HCT116 (cell line): Measurements from ENCODE around the gene PGA4. TPM values are rescaled to one million over a fixed set of nuclear protein-coding genes. Genes with fewer than 3 reads are reported as not detected.
"Not testable (repeated sequence)": the region's sequence is repeated elsewhere in the genome, so short reads cannot be mapped to it uniquely, and the experiment has no call there.

Experiments
- ATAC-seq: fragments of 200-7000 bp; cut with Tn5 transposase; 2 replicates; pipeline ENCODE4 v1.9.1; 2020; ENCODE audit warnings: mild to moderate bottlenecking, moderate library complexity
- BruUV-seq: library from RNA; stranded (reverse); fragments of 400-500 nt; replicated peaks from 2 replicates; lab custom pipeline; 2021; lab: Mats Ljungman, UMichigan
- CTCF ChIA-PET: fragments of 300-600 bp; sonication (Branson Sonifier 250); formaldehyde crosslinking; loops from one replicate; lab custom pipeline; 2021; ENCODE audit warnings: antibody characterized with exemption; lab: Charles Lee
- POLR2A ChIA-PET: fragments of 300-600, 350-600 bp; sonication (Branson Sonifier 250); formaldehyde crosslinking; loops from one replicate; lab custom pipeline; 2021; ENCODE audit warnings: antibody characterized with exemption; lab: Charles Lee
- RAD21 ChIA-PET, 2 experiments: fragments of 300-600 bp; sonication (Branson Sonifier 250); formaldehyde crosslinking; loops; one replicate each; lab custom pipeline; 2023; ENCODE audit warnings: low total read pairs in 2 of 2; ENCODE audit not compliant: uncharacterized antibody in 2 of 2, unreplicated experiment in 2 of 2, low non-redundant PET in 1 of 2; lab: Charles Lee
- DNase-seq: peaks from one replicate; pipeline ENCODE4 v3.0.0-alpha.2; 2010; ENCODE audit warnings: low read depth, low spot score
- H2AFZ ChIP-seq: fragments of 200-600 bp; shearing (Covaris generic), sonication (generic); 2 replicates; pipeline ENCODE4 v1.6.1; 2017; ENCODE audit warnings: low read depth, mixed run types, mixed read lengths, antibody characterized with exemption, low read length; ENCODE audit not compliant: poor library complexity, severe bottlenecking
- H3K27ac ChIP-seq: 2 replicates; pipeline ENCODE4 v1.5.1; 2012; ENCODE audit warnings: low read depth, low read length
- H3K27me3 ChIP-seq: fragments of 200-600 bp; sonication (generic); 2 replicates; pipeline ENCODE4 v1.6.1; 2016; ENCODE audit warnings: mixed run types, low read length, mixed read lengths; ENCODE audit not compliant: insufficient read depth
- H3K36me3 ChIP-seq, 2 experiments: fragments of 200-500 bp in 1 of 2; fragments of 200-600 bp in 1 of 2; sonication (Bioruptor generic) in 1 of 2; sonication (generic) in 1 of 2; 2 replicates each; pipeline versions ENCODE4 v1.5.1 to v1.6.1; 2014 to 2016; ENCODE audit warnings: low read length in 2 of 2, inconsistent platforms in 1 of 2, mixed read lengths in 1 of 2, mixed run types in 1 of 2; ENCODE audit not compliant: insufficient read depth in 2 of 2, control insufficient read depth in 1 of 2
- H3K4me1 ChIP-seq, 2 experiments: fragments of 200-600 bp in 1 of 2; sonication (generic) in 1 of 2; 2 replicates each; pipeline versions ENCODE4 v1.5.1 to v1.6.1; 2012 to 2017; ENCODE audit warnings: low read length in 2 of 2, inconsistent platforms in 1 of 2, mild to moderate bottlenecking in 1 of 2, mixed read lengths in 1 of 2, mixed run types in 1 of 2, moderate library complexity in 1 of 2; ENCODE audit not compliant: insufficient read depth in 2 of 2, control insufficient read depth in 1 of 2
- H3K4me2 ChIP-seq: fragments of 200-600 bp; sonication (generic); 2 replicates; pipeline ENCODE4 v1.6.1; 2017; ENCODE audit warnings: mixed run types, low read length, mixed read lengths
- H3K4me3 ChIP-seq, 2 experiments: fragments of 200-600 bp in 1 of 2; sonication (generic) in 1 of 2; replicated peaks in 1 of 2; 2 replicates each; pipeline ENCODE4 v1.5.1; 2011 to 2016; ENCODE audit warnings: low read length in 2 of 2, control low read depth in 1 of 2, low read depth in 1 of 2, mild to moderate bottlenecking in 1 of 2, mixed read lengths in 1 of 2, mixed run types in 1 of 2
- H3K79me2 ChIP-seq: fragments of 200-600 bp; sonication (generic); 2 replicates; pipeline ENCODE4 v1.6.1; 2017; ENCODE audit warnings: mild to moderate bottlenecking, mixed run types, low read length, moderate library complexity, mixed read lengths; ENCODE audit not compliant: insufficient read depth
- H3K9ac ChIP-seq: fragments of 200-600 bp; sonication (generic); 2 replicates; pipeline ENCODE4 v1.6.1; 2016; ENCODE audit warnings: low read length, mixed read lengths
- H3K9me2 ChIP-seq: fragments of 200-600 bp; sonication (generic), shearing (Covaris generic); 2 replicates; pipeline ENCODE4 v1.6.1; 2017; ENCODE audit warnings: mixed run types, mild to moderate bottlenecking, moderate library complexity; ENCODE audit not compliant: insufficient read depth
- H3K9me3 ChIP-seq, 2 experiments: fragments of 200-500 bp in 1 of 2; fragments of 200-600 bp in 1 of 2; sonication (Bioruptor generic) in 1 of 2; sonication (generic) in 1 of 2; 2 replicates each; pipeline ENCODE4 v1.6.1; 2014 to 2017; ENCODE audit warnings: low read length in 2 of 2, mixed read lengths in 2 of 2, inconsistent platforms in 1 of 2, low read depth in 1 of 2, mild to moderate bottlenecking in 1 of 2, mixed run types in 1 of 2, moderate library complexity in 1 of 2; ENCODE audit not compliant: control insufficient read depth in 1 of 2, insufficient read depth in 1 of 2
- H4K20me1 ChIP-seq: fragments of 200-600 bp; sonication (generic), shearing (Covaris generic); 2 replicates; pipeline ENCODE4 v1.6.1; 2017; ENCODE audit warnings: mixed run types, mild to moderate bottlenecking, moderate library complexity; ENCODE audit not compliant: insufficient read depth
- CBX3 ChIP-seq: IDR thresholded peaks from 2 replicates; pipeline ENCODE4 v1.6.1; 2012; ENCODE audit warnings: low read depth
- CEBPB ChIP-seq: IDR thresholded peaks from 2 replicates; pipeline ENCODE4 v1.6.1; 2012; ENCODE audit warnings: low read depth
- EGR1 ChIP-seq: IDR thresholded peaks from 2 replicates; pipeline ENCODE4 v1.6.1; 2012; ENCODE audit warnings: low read depth
- ELF1 ChIP-seq: IDR thresholded peaks from 2 replicates; pipeline ENCODE4 v1.6.1; 2012; ENCODE audit warnings: low read depth, borderline replicate concordance
- EZH2 ChIP-seq: fragments of 200-600 bp; sonication (generic); IDR thresholded peaks from 2 replicates; pipeline ENCODE4 v1.6.1; 2017; ENCODE audit warnings: antibody characterized with exemption, mixed run types
- EZH2phosphoT487 ChIP-seq: fragments of 200-600 bp; IDR thresholded peaks from 2 replicates; pipeline ENCODE4 v1.6.1; 2018; ENCODE audit warnings: antibody characterized with exemption, borderline replicate concordance
- FOSL1 ChIP-seq: IDR thresholded peaks from 2 replicates; pipeline ENCODE4 v1.6.1; 2012; ENCODE audit warnings: low read depth
- RAD21 ChIP-seq: IDR thresholded peaks from 2 replicates; pipeline ENCODE4 v1.6.1; 2012; ENCODE audit warnings: low read depth, mild to moderate bottlenecking
- SIN3A ChIP-seq: IDR thresholded peaks from 2 replicates; pipeline ENCODE4 v1.6.1; 2012; ENCODE audit warnings: low read depth
- SP1 ChIP-seq: IDR thresholded peaks from 2 replicates; pipeline ENCODE4 v1.6.1; 2012; ENCODE audit warnings: low read depth
- SRF ChIP-seq: IDR thresholded peaks from 2 replicates; pipeline ENCODE4 v1.6.1; 2012; ENCODE audit warnings: low read depth
- TCF7L2 ChIP-seq: IDR thresholded peaks from 2 replicates; pipeline ENCODE4 v1.7.0; 2011; ENCODE audit warnings: borderline replicate concordance, inconsistent platforms; ENCODE audit not compliant: insufficient read depth, insufficient read length; ENCODE audit errors: extremely low read depth
- ZFX ChIP-seq: fragments of 450-650 bp; IDR thresholded peaks from 2 replicates; pipeline ENCODE4 v1.6.1; 2017
- intact Hi-C: fragments of 100-400 bp; cut with micrococcal nuclease; formaldehyde crosslinking; loops from 2 replicates; pipeline ENCODE4 v1.10.0; 2022
- total RNA-seq: library from RNA; stranded (reverse); gene quantifications from one replicate; pipeline ENCODE4 v1.2.1, GENCODE V29; 2021; ENCODE audit not compliant: unreplicated experiment
- TF ChIP-seq, protein P1 (sequence below), 3 experiments: fragments of 200-600 bp in 1 of 3; sonication (generic) in 1 of 3; IDR thresholded peaks in 2 of 3; conservative IDR thresholded peaks in 1 of 3; 2 replicates each; pipeline ENCODE4 v1.5.1; 2012 to 2017; ENCODE audit warnings: low read depth in 2 of 3, low read length in 2 of 3, antibody characterized with exemption in 1 of 3, borderline replicate concordance in 1 of 3, control low read depth in 1 of 3, mild to moderate bottlenecking in 1 of 3, mixed read lengths in 1 of 3, mixed run types in 1 of 3, moderate library complexity in 1 of 3; ENCODE audit not compliant: insufficient read depth in 1 of 3
- TF ChIP-seq, protein P2 (sequence below): IDR thresholded peaks from 2 replicates; pipeline ENCODE4 v1.6.1; 2012

PGA4 gene
- total RNA-seq, 1 experiment from 2014 or later: not detected

DNA sequence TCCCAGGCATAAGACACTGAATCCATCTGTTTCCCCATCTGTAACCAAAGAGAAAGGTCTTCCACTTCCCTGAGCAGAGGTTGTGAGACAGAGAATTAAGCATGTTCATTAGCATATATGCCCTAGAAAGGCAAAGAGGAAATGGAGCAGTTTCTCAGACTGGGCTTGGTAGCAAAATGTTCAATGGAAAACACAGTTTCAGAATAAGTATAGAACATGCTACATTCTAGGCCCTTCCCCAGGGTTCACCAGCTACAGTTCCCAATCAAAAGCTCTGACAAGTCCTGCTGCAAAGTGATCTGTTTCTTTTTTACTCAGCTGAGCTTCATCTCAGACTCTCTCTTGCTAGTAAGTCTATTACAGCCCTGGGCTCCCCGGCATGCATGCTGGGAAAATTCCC lies 30.2 kb downstream of the PGA4 start:
- H3K9me3 ChIP-seq, H3K4me2 ChIP-seq, DNase-seq, H3K27me3 ChIP-seq, H3K9me2 ChIP-seq, POLR2A ChIA-PET, BruUV-seq, H2AFZ ChIP-seq, ATAC-seq, H3K79me2 ChIP-seq, intact Hi-C loops, H4K20me1 ChIP-seq, H3K27ac ChIP-seq, H3K9ac ChIP-seq, H3K4me1 ChIP-seq, H3K36me3 ChIP-seq, H3K4me3 ChIP-seq, RAD21 ChIA-PET: not testable (repeated sequence)
- CTCF ChIA-PET: interaction anchor here (1.8 kb wide), 1 partner anchor 133 kb away, joined by 4 read pairs; no protein-coding TSS in a partner anchor

DNA sequence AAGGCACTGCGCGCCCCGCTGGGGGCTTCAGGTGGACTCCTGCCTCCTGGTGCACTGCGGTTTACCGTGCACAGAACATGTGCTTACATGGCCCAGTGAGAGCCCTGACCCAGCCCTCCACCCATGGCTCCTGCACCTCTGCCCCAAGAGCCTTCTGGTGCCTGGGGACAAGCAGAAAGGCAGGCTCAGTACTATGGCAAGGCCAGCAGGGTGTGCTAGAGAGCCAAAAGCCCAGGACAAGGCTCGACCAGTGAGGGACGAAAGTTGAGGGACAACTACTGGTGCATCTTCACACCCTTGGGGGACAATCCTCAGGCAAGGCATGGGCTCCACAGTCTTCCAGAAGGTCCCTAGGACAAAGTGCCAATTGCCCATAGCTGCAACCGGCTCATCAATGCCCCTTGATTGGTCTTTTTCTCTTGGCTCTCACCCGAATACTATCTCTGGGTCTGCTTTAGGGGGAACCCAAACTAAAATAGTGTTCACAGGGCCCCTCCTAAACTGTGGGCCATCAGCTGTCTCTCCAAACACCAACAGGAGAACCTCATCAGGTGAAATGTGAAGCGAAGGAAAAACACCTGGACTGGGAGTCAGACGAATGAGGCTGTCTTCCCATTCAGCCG lies 32.4 kb downstream of the PGA4 start:
- POLR2A ChIA-PET: no interaction called here
- Histone ChIP-seq H3K4me3 (no peak overlapping the region), H3K9me3 (no peaks in the 10 kb centered on the region), H3K27ac (no peak overlapping the region), H3K27me3 (no peaks in the 10 kb centered on the region), H3K36me3 (no peaks in the 10 kb centered on the region), H3K79me2 (no peaks in the 10 kb centered on the region), H4K20me1 (no peaks in the 10 kb centered on the region), H3K9ac (no peak overlapping the region)
- CTCF ChIA-PET: interaction anchor here (1.1 kb wide), 1 partner anchor 131 kb away, joined by 4 read pairs; no protein-coding TSS in a partner anchor
- RAD21 ChIA-PET: no interaction called here
- peak; percentile 99 for ATAC-seq
- intact Hi-C loops: loop anchor here (1.0 kb wide), 1 partner anchor 131 kb away; no protein-coding TSS in a partner anchor
- BruUV-seq: no TSS peak
- no peak for TF ChIP-seq FOSL1
- TF ChIP-seq EZH2: no peak
- no peak for TF ChIP-seq EZH2phosphoT487
- TF ChIP-seq ZFX: no peak
- no peak for TF ChIP-seq TCF7L2
- TF ChIP-seq EGR1: no peak
- TF ChIP-seq SIN3A: no peak
- no peak for TF ChIP-seq SRF
- TF ChIP-seq, protein P1, sequence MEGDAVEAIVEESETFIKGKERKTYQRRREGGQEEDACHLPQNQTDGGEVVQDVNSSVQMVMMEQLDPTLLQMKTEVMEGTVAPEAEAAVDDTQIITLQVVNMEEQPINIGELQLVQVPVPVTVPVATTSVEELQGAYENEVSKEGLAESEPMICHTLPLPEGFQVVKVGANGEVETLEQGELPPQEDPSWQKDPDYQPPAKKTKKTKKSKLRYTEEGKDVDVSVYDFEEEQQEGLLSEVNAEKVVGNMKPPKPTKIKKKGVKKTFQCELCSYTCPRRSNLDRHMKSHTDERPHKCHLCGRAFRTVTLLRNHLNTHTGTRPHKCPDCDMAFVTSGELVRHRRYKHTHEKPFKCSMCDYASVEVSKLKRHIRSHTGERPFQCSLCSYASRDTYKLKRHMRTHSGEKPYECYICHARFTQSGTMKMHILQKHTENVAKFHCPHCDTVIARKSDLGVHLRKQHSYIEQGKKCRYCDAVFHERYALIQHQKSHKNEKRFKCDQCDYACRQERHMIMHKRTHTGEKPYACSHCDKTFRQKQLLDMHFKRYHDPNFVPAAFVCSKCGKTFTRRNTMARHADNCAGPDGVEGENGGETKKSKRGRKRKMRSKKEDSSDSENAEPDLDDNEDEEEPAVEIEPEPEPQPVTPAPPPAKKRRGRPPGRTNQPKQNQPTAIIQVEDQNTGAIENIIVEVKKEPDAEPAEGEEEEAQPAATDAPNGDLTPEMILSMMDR (IDR thresholded peaks at IDR 0.05 in 2 of 3, conservative IDR thresholded peaks at IDR 0.05 in 1 of 3; ENCODE audit: borderline replicate concordance in 1 of 3, insufficient read depth in 1 of 3, low read depth in 2 of 3, low read length in 2 of 3): peak; percentile 58 to 89 (median 88); a peak in 5 of 6 replicates
- peak; percentile 76 for TF ChIP-seq RAD21
- no peak for TF ChIP-seq CEBPB
- no peak for TF ChIP-seq CBX3
- TF ChIP-seq, protein P2, sequence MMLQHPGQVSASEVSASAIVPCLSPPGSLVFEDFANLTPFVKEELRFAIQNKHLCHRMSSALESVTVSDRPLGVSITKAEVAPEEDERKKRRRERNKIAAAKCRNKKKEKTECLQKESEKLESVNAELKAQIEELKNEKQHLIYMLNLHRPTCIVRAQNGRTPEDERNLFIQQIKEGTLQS: no peak
- no peak for TF ChIP-seq ELF1
- TF ChIP-seq SP1: no peak
- TF ChIP-seq, all 23 proteins: peak for 2
- DNase-seq: peak; percentile 34
- H3K9me2 ChIP-seq: no peaks in the 10 kb centered on the region
- no peak overlapping the region for H3K4me2 ChIP-seq
- no peak overlapping the region for H2AFZ ChIP-seq
- no peaks in the 10 kb centered on the region for H3K4me1 ChIP-seq
